Liver (tissue), 2 donors: ENCODE results near the gene TRIM75.

Experiments used
- CTCF ChIP-seq: fragments of 150-350 bp; IDR thresholded peaks from 2 replicates; pipeline ENCODE4 v1.5.1; 2017; ENCODE audit warnings: improper control_type of control experiment, low read depth, low read length; ENCODE audit not compliant: missing input control
- YY1 ChIP-seq: IDR thresholded peaks from 2 replicates; pipeline ENCODE4 v1.6.1; 2016; ENCODE audit warnings: antibody characterized with exemption, mild to moderate bottlenecking
- donor health status: healthy.

- no peak for TF ChIP-seq YY1
- TF ChIP-seq CTCF, result no peak
Observed at GRCh38 chr4:165106518-165106917, 52.9 kb downstream of the TRIM75 start.
